Right ventricle myocardium superior (tissue), 1 donor: ENCODE results near the gene ADGRE3. TPM values are rescaled to one million over a fixed set of nuclear protein-coding genes. Genes with fewer than 3 reads are reported as not detected.

Experiments
- ATAC-seq: fragments of 200-7000 bp; cut with Tn5 transposase; one replicate; pipeline ENCODE4 v1.9.1; 2020; ENCODE audit warnings: mild to moderate bottlenecking; ENCODE audit not compliant: poor library complexity
- DNase-seq: peaks from one replicate; pipeline ENCODE4 v3.0.0-alpha.2; 2020
- intact Hi-C: fragments of 100-400 bp; cut with DNase I; formaldehyde crosslinking; loops from one replicate; pipeline ENCODE4 v1.11.2; 2022
- total RNA-seq: library from RNA; stranded (reverse); fragmentation: NEBNext Ultra II Directional; extraction: Animal tissue kit (Norgen Biotek cat#: 25700); gene quantifications from one replicate; pipeline ENCODE4 v1.2.1, GENCODE V29; 2021
- donor health status: DM: no; HTN: yes; CAD: no; lungs with severe emphysema.

Gene ADGRE3
- total RNA-seq, 1 donor from 2014 or later, result not detected

- DNase-seq, result no peak
- no peak for ATAC-seq
- intact Hi-C loops, result loop anchor here (10.0 kb wide), 1 partner anchor 314 kb away; the partner anchor contains the start of gene OR7A17
Measured at GRCh38 chr19:14570864-14571527, 103.6 kb downstream of the ADGRE3 start.

Other genes starting within 250 kb of the ADGRE3 start
- 129 TPM for gene PKN1, start 241.5 kb downstream of the ADGRE3 start, total RNA-seq
- gene PTGER1, start 199.5 kb downstream of the ADGRE3 start, total RNA-seq, result not detected
- gene GIPC1, start 178.7 kb downstream of the ADGRE3 start, total RNA-seq, result 48.9 TPM
- gene DNAJB1, start 156.4 kb downstream of the ADGRE3 start, total RNA-seq, result 43.0 TPM
- gene TECR, start 145.2 kb downstream of the ADGRE3 start, total RNA-seq, result 73.8 TPM
- 533 TPM for gene NDUFB7, start 102.8 kb downstream of the ADGRE3 start, total RNA-seq
- gene CLEC17A, start 91.8 kb downstream of the ADGRE3 start, total RNA-seq, result not detected
- 7.0 TPM for gene ZNF333, start 15.2 kb upstream of the ADGRE3 start, total RNA-seq
- 0.54 TPM for gene ADGRE2, start 103.7 kb upstream of the ADGRE3 start, total RNA-seq
- gene OR7A5, start 160.3 kb upstream of the ADGRE3 start, total RNA-seq, result not detected
- gene OR7C1, start 160.3 kb upstream of the ADGRE3 start, total RNA-seq, result not detected
- not detected for gene OR7A10, start 174.1 kb upstream of the ADGRE3 start, total RNA-seq
- gene OR7A17, start 211.3 kb upstream of the ADGRE3 start, total RNA-seq, result not detected